Natural killer cell (primary cell): ENCODE measurements around the gene GANC. TPM values are rescaled to one million over a fixed set of nuclear protein-coding genes. Genes with fewer than 3 reads are reported as not detected.

Experiments
- ATAC-seq, 3 donors: fragments of 150-1000 bp in 2 of 3; fragments of 200-7000 bp in 1 of 3; cut with Tn5 transposase; 1 replicate in 1 of 3; 2 replicates in 2 of 3; pipeline ENCODE4 v1.10.0; 2021; ENCODE audit warnings: mild to moderate bottlenecking in 2 of 3, moderate library complexity in 2 of 3
- DNase-seq, 2 donors: peaks; one replicate each; pipeline versions ENCODE4 v3.0.0 to v3.0.0-alpha.2; 2013 to 2021; ENCODE audit warnings: mixed read lengths in 1 of 2
- H3K27ac ChIP-seq: one replicate; pipeline ENCODE4 v1.5.1; 2013; ENCODE audit warnings: mild to moderate bottlenecking, low read length
- H3K27me3 ChIP-seq: one replicate; pipeline ENCODE4 v1.6.1; 2013; ENCODE audit warnings: low read length; ENCODE audit not compliant: control insufficient read depth, insufficient read depth
- H3K36me3 ChIP-seq: one replicate; pipeline ENCODE4 v1.6.1; 2013; ENCODE audit warnings: low read length; ENCODE audit not compliant: control insufficient read depth, insufficient read depth
- H3K4me1 ChIP-seq: one replicate; pipeline ENCODE4 v1.6.1; 2013; ENCODE audit warnings: low read length; ENCODE audit not compliant: control insufficient read depth, insufficient read depth
- H3K4me3 ChIP-seq: one replicate; pipeline ENCODE4 v1.5.1; 2013; ENCODE audit warnings: low read length
- H3K9me3 ChIP-seq: one replicate; pipeline ENCODE4 v1.6.1; 2013; ENCODE audit warnings: low read length; ENCODE audit not compliant: control insufficient read depth, insufficient read depth
- H3K27ac Mint-ChIP-seq, 2 donors: one replicate each; pipeline ENCODE4 v1.8.0; 2022; ENCODE audit warnings: mild to moderate bottlenecking in 2 of 2, mixed read lengths in 2 of 2, moderate library complexity in 1 of 2
- H3K27me3 Mint-ChIP-seq, 2 donors: one replicate each; pipeline ENCODE4 v1.8.0; 2022; ENCODE audit warnings: low read depth in 2 of 2, mixed read lengths in 2 of 2
- H3K36me3 Mint-ChIP-seq: one replicate; pipeline ENCODE4 v1.8.0; 2022; ENCODE audit warnings: mixed read lengths
- H3K4me1 Mint-ChIP-seq, 2 donors: one replicate each; pipeline ENCODE4 v1.8.0; 2022; ENCODE audit warnings: mixed read lengths in 2 of 2
- H3K4me3 Mint-ChIP-seq: one replicate; pipeline ENCODE4 v1.8.0; 2022; ENCODE audit warnings: mild to moderate bottlenecking, moderate library complexity, mixed read lengths
- H3K9me3 Mint-ChIP-seq, 2 donors: one replicate each; pipeline ENCODE4 v1.8.0; 2022; ENCODE audit warnings: mixed read lengths in 2 of 2
- WGBS: methylation state at CpG from one replicate; pipeline ENCODE4 v1.1.7; 2013; ENCODE audit warnings: missing lambda C conversion rate; ENCODE audit not compliant: insufficient coverage; 5-methylcytosine and 5-hydroxymethylcytosine counted together
- intact Hi-C: fragments of 100-400 bp; cut with micrococcal nuclease; formaldehyde crosslinking; loops from one replicate; pipeline ENCODE4 v1.14.2; 2022
- total RNA-seq, 4 donors: library from RNA; stranded (reverse); fragments of 120-200 nt in 1 of 4; gene quantifications; one replicate each; pipeline versions ENCODE4 v1.2.3 to v1.2.4, GENCODE V29; 2013 to 2022
- TF ChIP-seq, protein P1 (sequence below): fragments of 200-600 bp; IDR thresholded peaks from one replicate; pipeline ENCODE4 v1.8.0; 2022; ENCODE audit warnings: antibody characterized with exemption

The GANC gene
- total RNA-seq, 3 donors from 2014 or later (not counting 1 experiment from before 2014, with no cell fraction given) = 23.5 to 31.3 (median 24.3) TPM

DNA sequence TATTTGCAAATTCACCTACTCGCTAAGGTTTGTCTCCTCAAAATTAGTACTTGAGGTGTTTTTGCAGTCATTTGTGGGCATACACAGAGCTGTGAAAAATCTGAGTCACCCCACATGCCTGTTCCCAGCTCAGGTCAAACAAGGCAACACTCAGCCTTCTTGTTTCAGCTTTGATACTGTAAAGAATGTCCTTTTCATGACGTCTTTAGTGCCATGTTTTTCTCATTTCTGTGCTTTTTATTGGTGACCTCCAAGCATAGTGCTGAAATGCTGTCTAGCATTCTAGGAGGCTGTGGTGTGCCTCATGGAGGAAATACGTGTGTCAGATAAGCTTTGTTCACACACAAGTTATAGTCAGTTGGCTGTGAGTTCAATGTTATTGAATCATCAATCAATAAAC, 95.1 kb downstream of the GANC start:
- H3K27me3 Mint-ChIP-seq = no peaks in the 10 kb centered on the region
- Histone ChIP-seq H3K27me3 (no peaks in the 10 kb centered on the region), H3K36me3 (no peaks in the 10 kb centered on the region), H3K4me3 (no peak overlapping the region), H3K4me1 (no peaks in the 10 kb centered on the region), H3K9me3 (no peaks in the 10 kb centered on the region), H3K27ac (no peak overlapping the region)
- no peak overlapping the region for H3K4me3 Mint-ChIP-seq
- H3K4me1 Mint-ChIP-seq = no peaks in the 10 kb centered on the region
- intact Hi-C loops = no loop called here
- no peaks in the 10 kb centered on the region for H3K9me3 Mint-ChIP-seq
- TF ChIP-seq, protein P1, sequence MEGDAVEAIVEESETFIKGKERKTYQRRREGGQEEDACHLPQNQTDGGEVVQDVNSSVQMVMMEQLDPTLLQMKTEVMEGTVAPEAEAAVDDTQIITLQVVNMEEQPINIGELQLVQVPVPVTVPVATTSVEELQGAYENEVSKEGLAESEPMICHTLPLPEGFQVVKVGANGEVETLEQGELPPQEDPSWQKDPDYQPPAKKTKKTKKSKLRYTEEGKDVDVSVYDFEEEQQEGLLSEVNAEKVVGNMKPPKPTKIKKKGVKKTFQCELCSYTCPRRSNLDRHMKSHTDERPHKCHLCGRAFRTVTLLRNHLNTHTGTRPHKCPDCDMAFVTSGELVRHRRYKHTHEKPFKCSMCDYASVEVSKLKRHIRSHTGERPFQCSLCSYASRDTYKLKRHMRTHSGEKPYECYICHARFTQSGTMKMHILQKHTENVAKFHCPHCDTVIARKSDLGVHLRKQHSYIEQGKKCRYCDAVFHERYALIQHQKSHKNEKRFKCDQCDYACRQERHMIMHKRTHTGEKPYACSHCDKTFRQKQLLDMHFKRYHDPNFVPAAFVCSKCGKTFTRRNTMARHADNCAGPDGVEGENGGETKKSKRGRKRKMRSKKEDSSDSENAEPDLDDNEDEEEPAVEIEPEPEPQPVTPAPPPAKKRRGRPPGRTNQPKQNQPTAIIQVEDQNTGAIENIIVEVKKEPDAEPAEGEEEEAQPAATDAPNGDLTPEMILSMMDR = no peak
- 89% methylated on average over 2 of the region's 3 CpGs for WGBS
- no peak for DNase-seq
- H3K36me3 Mint-ChIP-seq = no peaks in the 10 kb centered on the region
- no peak overlapping the region for H3K27ac Mint-ChIP-seq
- no peak for ATAC-seq

DNA sequence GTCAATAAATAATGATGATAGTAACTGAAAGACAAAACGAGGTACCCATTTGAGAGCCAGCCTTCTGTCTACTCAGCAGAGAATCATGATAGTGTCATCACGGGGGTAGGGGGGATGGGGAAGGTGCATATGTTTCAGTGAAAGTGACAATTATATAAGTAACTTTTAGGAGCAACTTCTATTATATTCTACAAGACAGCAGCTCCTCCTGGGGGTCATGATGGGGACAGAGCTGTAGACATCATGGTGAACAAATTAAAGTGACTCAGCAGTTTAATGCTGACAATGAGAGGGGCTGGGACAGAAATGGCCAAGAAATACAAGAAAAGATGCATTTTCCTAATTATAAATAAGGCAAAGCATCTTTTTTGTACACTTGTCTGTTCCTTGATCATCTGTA, 98.1 kb downstream of the GANC start:
- H3K9me3 ChIP-seq = no peaks in the 10 kb centered on the region
- intact Hi-C loops = no loop called here
- ATAC-seq = no peak
- H3K27ac Mint-ChIP-seq = no peak overlapping the region
- no peaks in the 10 kb centered on the region for H3K36me3 ChIP-seq
- no peak overlapping the region for H3K27ac ChIP-seq
- 50% methylated on average over 2 of the region's 2 CpGs for WGBS
- no peaks in the 10 kb centered on the region for H3K27me3 ChIP-seq
- H3K36me3 Mint-ChIP-seq = no peaks in the 10 kb centered on the region
- TF ChIP-seq, protein P1 = no peak
- no peak for DNase-seq
- H3K4me1 ChIP-seq = no peaks in the 10 kb centered on the region
- no peaks in the 10 kb centered on the region for H3K9me3 Mint-ChIP-seq
- H3K27me3 Mint-ChIP-seq = no peaks in the 10 kb centered on the region
- no peak overlapping the region for H3K4me3 Mint-ChIP-seq
- H3K4me3 ChIP-seq = no peak overlapping the region
- H3K4me1 Mint-ChIP-seq = peaks cover 4 to 5% of the 10 kb centered on the region in 2 donors

DNA sequence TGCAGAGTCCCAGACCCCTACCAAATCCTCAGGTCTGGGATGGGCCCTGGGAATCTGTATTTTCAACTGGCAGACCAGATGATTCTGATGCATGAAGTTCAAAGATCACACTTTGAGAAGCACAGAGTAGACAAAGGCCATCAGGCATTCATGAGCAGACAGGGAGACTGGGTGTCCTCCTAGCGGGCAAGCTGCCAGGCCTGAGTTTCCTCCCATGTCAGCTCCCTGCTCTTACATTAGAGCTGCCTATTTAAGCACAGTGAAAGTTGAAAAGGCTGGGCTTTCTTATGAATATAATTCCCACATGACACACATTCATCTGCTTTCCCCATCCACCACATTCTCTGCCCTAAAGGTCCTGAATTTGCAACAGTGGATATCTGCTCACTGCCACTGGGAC, 100.3 kb downstream of the GANC start:
- no peaks in the 10 kb centered on the region for H3K9me3 ChIP-seq
- H3K27ac Mint-ChIP-seq = no peak overlapping the region
- H3K27me3 ChIP-seq = no peaks in the 10 kb centered on the region
- H3K27ac ChIP-seq = no peak overlapping the region
- DNase-seq (no peak), ATAC-seq (no peak)
- no peak overlapping the region for H3K4me3 ChIP-seq
- peaks cover 8 to 11% of the 10 kb centered on the region in 2 donors for H3K4me1 Mint-ChIP-seq
- TF ChIP-seq, protein P1 = no peak
- H3K9me3 Mint-ChIP-seq = no peaks in the 10 kb centered on the region
- no peaks in the 10 kb centered on the region for H3K27me3 Mint-ChIP-seq
- intact Hi-C loops = no loop called here
- no peaks in the 10 kb centered on the region for H3K36me3 ChIP-seq
- 94% methylated on average over 1 of the region's 1 CpG for WGBS
- H3K4me1 ChIP-seq = no peaks in the 10 kb centered on the region
- no peak overlapping the region for H3K4me3 Mint-ChIP-seq
- no peaks in the 10 kb centered on the region for H3K36me3 Mint-ChIP-seq

DNA sequence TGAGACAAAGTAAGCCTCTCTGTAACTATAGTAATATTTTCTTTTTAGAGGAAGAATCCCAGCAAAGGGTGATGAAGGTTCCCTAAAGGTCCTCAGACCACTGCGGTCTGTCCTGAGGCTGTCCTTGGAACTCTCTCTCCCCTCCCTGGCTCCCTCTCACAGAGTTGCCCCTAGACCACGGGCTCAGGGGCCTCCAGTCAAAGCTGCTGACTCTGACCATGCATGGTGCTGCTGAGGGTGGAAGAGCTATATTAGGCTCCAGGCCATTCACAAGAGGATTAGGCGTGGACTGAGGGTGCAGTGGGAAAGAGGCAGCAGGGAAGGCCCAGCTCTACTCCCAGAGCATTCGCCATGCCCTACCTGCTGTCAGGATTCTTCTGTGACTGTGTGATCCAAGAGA, 100.9 kb downstream of the GANC start:
- Histone ChIP-seq H3K4me1 (no peaks in the 10 kb centered on the region), H3K9me3 (no peaks in the 10 kb centered on the region), H3K27me3 (no peaks in the 10 kb centered on the region), H3K27ac (no peak overlapping the region), H3K4me3 (no peak overlapping the region), H3K36me3 (no peaks in the 10 kb centered on the region)
- H3K27ac Mint-ChIP-seq = no peak overlapping the region
- no peak overlapping the region for H3K4me3 Mint-ChIP-seq
- WGBS = 98% methylated on average over 4 of the region's 4 CpGs
- H3K4me1 Mint-ChIP-seq = peaks cover 8 to 11% of the 10 kb centered on the region in 2 donors
- no peak for DNase-seq
- intact Hi-C loops = no loop called here
- H3K9me3 Mint-ChIP-seq = no peaks in the 10 kb centered on the region
- H3K27me3 Mint-ChIP-seq = no peaks in the 10 kb centered on the region
- H3K36me3 Mint-ChIP-seq = no peaks in the 10 kb centered on the region
- TF ChIP-seq, protein P1 = no peak
- no peak for ATAC-seq
